Sigmoid colon (tissue), 7 donors: Measurements from ENCODE around the gene SORBS1. TPM values are rescaled to one million over a fixed set of nuclear protein-coding genes. Genes with fewer than 3 reads are reported as not detected.

Experiments used
- DNase-seq: peaks from one replicate; pipeline ENCODE4 v3.0.0-alpha.2; 2019
- H3K27ac ChIP-seq, 4 donors: fragments of 200-600 bp; sonication (generic); one replicate each; pipeline ENCODE4 v1.5.1; 2016 to 2019; ENCODE audit warnings: mild to moderate bottlenecking in 1 of 4
- H3K27me3 ChIP-seq, 3 donors: fragments of 200-600 bp; sonication (generic); one replicate each; pipeline ENCODE4 v1.5.1; 2019; ENCODE audit warnings: mild to moderate bottlenecking in 1 of 3
- H3K36me3 ChIP-seq, 4 donors: fragments of 200-600 bp; sonication (generic); one replicate each; pipeline ENCODE4 v1.5.1; 2016 to 2019
- H3K4me1 ChIP-seq, 4 donors: fragments of 200-600 bp; sonication (generic); one replicate each; pipeline ENCODE4 v1.5.1; 2017 to 2019
- H3K4me3 ChIP-seq, 4 donors: fragments of 200-600 bp; sonication (generic); one replicate each; pipeline ENCODE4 v1.5.1; 2017 to 2019; ENCODE audit warnings: mild to moderate bottlenecking in 2 of 4, moderate library complexity in 1 of 4
- H3K9me3 ChIP-seq, 4 donors: fragments of 200-600 bp in 3 of 4; sonication (generic) in 3 of 4; one replicate each; pipeline versions ENCODE4 v1.5.1 to v1.6.1; 2013 to 2019
- EP300 ChIP-seq, 4 donors: sonication (generic); formaldehyde crosslinking; IDR thresholded peaks; one replicate each; pipeline ENCODE4 v1.6.1; 2017; ENCODE audit warnings: antibody characterized with exemption in 4 of 4
- POLR2A ChIP-seq, 2 donors: fragments of 450-650 bp; IDR thresholded peaks; one replicate each; pipeline ENCODE4 v1.6.1; 2016; ENCODE audit warnings: antibody characterized with exemption in 2 of 2, mild to moderate bottlenecking in 2 of 2, moderate library complexity in 2 of 2
- POLR2AphosphoS5 ChIP-seq, 4 donors: sonication (generic); formaldehyde crosslinking; IDR thresholded peaks; one replicate each; pipeline ENCODE4 v1.6.1; 2017; ENCODE audit warnings: antibody characterized with exemption in 4 of 4
- WGBS, 2 donors: extraction: QIAGEN DNeasy Blood & Tissue Kit; methylation state at CpG; one replicate each; pipeline ENCODE4 v1.1.7; 2013; 5-methylcytosine and 5-hydroxymethylcytosine counted together
- intact Hi-C: fragments of 100-400 bp; cut with DNase I; formaldehyde crosslinking; loops from one replicate; pipeline ENCODE4 v1.15.1; 2023
- polyA plus RNA-seq, 3 donors: library from polyadenylated mRNA; stranded (reverse); fragments of 200-250 nt; gene quantifications; one replicate each; pipeline ENCODE4 v1.2.3, GENCODE V29; 2013
- total RNA-seq, 4 donors: library from RNA; depleted of rRNA; stranded (reverse); fragments of >200 nt; gene quantifications; one replicate each; pipeline ENCODE4 v1.1.0, GENCODE V29; 2016
- TF ChIP-seq, protein P1 (sequence below), 4 experiments: fragments of 450-650 bp in 3 of 4; fragments of 200-600 bp in 1 of 4; IDR thresholded peaks; one replicate each; pipeline ENCODE4 v1.5.1; 2016 to 2019; ENCODE audit warnings: antibody characterized with exemption in 4 of 4, mild to moderate bottlenecking in 3 of 4, moderate library complexity in 2 of 4
- donor health status: healthy with polysubstance abuse.
- donor health status: Bipolar disorder and iron deficiency.
- donor health status: healthy.

The SORBS1 gene
- total and polyA plus RNA-seq, 7 donors: 8.1 to 1,403 (median 664) TPM

DNA sequence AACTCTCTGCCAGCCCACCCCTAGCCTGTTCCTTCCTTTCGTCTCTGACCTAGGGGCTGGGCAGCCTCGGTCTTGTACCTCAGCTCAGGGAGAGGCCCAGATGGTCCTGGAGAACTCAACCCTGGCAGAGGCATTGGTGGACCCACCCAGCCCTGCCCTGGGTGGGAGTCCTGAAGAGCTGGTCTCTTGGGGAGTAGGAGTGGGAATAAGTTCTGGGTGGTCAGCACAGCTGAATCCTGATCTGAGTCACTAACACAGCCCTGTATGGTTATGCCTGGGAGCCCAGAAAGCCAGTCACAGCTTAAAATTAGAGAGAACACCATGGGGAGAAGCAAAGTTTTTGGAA lies 84.0 kb downstream of the SORBS1 start:
- Histone ChIP-seq H3K4me3 (no peak overlapping the region), H3K27me3 (no peaks in the 10 kb centered on the region), H3K4me1 (peaks cover 0 to 99% (median 99%) of the 10 kb centered on the region in 4 donors), H3K27ac (peak overlapping the region; percentile 84 to 98 (median 90)), H3K36me3 (no peaks in the 10 kb centered on the region), H3K9me3 (no peaks in the 10 kb centered on the region)
- peak in 1 of 4 donors; percentile 3 for TF ChIP-seq POLR2AphosphoS5 (IDR thresholded peaks at IDR 0.05)
- TF ChIP-seq, protein P1, sequence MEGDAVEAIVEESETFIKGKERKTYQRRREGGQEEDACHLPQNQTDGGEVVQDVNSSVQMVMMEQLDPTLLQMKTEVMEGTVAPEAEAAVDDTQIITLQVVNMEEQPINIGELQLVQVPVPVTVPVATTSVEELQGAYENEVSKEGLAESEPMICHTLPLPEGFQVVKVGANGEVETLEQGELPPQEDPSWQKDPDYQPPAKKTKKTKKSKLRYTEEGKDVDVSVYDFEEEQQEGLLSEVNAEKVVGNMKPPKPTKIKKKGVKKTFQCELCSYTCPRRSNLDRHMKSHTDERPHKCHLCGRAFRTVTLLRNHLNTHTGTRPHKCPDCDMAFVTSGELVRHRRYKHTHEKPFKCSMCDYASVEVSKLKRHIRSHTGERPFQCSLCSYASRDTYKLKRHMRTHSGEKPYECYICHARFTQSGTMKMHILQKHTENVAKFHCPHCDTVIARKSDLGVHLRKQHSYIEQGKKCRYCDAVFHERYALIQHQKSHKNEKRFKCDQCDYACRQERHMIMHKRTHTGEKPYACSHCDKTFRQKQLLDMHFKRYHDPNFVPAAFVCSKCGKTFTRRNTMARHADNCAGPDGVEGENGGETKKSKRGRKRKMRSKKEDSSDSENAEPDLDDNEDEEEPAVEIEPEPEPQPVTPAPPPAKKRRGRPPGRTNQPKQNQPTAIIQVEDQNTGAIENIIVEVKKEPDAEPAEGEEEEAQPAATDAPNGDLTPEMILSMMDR (IDR thresholded peaks at IDR 0.05): no peak
- 49 to 88% methylated on average over 2 of the region's 2 CpGs for WGBS, 2 donors
- intact Hi-C loops: no loop called here
- DNase-seq: no peak

DNA sequence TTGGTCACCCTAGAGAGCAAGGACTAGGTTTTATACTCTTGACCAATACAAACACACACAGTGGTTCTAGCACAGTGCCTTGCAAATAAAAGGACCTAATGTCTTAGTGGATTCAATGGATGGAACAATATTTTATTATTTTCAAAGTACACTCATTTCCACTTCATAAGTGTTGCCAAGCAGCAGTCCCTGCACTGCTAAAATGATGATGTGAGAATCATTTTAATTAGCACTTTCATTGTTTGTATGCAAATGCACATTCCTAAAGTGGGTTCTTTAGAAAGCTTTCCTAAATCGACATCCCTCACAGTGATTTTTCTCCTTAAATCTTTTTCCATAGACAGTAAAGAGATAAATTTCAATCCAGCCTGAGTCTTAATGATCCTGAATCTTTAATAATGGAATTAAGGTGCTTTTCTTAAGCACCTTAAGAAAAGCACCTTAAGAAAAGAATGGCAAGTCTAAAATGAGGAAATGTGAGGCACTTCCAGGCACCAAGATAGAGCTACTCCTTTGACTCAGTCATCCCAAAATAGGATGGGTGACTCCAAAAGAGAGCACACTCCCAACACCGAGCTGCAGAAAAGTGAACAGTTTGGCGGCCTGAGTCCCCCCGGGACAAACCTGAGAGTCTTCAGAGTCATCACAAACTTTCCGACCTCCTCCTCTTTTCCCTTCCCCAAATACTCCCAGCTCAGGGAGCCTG lies 84.5 kb downstream of the SORBS1 start:
- TF ChIP-seq POLR2A (IDR thresholded peaks at IDR 0.05) (no peak), EP300 (IDR thresholded peaks at IDR 0.05) (no peak), POLR2AphosphoS5 (IDR thresholded peaks at IDR 0.05) (no peak)
- TF ChIP-seq, protein P1 (IDR thresholded peaks at IDR 0.05): no peak
- no peak for DNase-seq
- 69 to 71% methylated on average over 5 of the region's 5 CpGs for WGBS, 2 donors
- Histone ChIP-seq H3K4me1 (peaks cover 0 to 99% (median 99%) of the 10 kb centered on the region in 4 donors), H3K9me3 (no peaks in the 10 kb centered on the region), H3K27me3 (no peaks in the 10 kb centered on the region), H3K4me3 (no peak overlapping the region), H3K36me3 (no peaks in the 10 kb centered on the region), H3K27ac (peak overlapping the region; percentile 84 to 98 (median 90))
- intact Hi-C loops: no loop called here

GRCh38 chr10:95475827-95476468 lies 85.2 kb downstream of the SORBS1 start:
- no peaks in the 10 kb centered on the region for H3K36me3 ChIP-seq
- no peak overlapping the region for H3K4me3 ChIP-seq
- no peaks in the 10 kb centered on the region for H3K9me3 ChIP-seq
- H3K4me1 ChIP-seq: peaks cover 0 to 99% (median 99%) of the 10 kb centered on the region in 4 donors
- TF ChIP-seq POLR2A (IDR thresholded peaks at IDR 0.05) (no peak), POLR2AphosphoS5 (IDR thresholded peaks at IDR 0.05) (no peak), EP300 (IDR thresholded peaks at IDR 0.05) (no peak)
- TF ChIP-seq, protein P1 (IDR thresholded peaks at IDR 0.05): no peak
- intact Hi-C loops: loop anchor here (2.0 kb wide), 1 partner anchor 61 kb away; no protein-coding TSS in a partner anchor
- no peak for DNase-seq
- H3K27me3 ChIP-seq: no peaks in the 10 kb centered on the region
- WGBS, 2 donors: 16 to 63% methylated on average over 8 of the region's 8 CpGs
- H3K27ac ChIP-seq: peak overlapping the region; percentile 84 to 98 (median 90)

- no peak for DNase-seq
- intact Hi-C loops: loop anchor here (2.0 kb wide), 1 partner anchor 62 kb away; no protein-coding TSS in a partner anchor
- TF ChIP-seq POLR2A (IDR thresholded peaks at IDR 0.05) (no peak), EP300 (IDR thresholded peaks at IDR 0.05) (no peak), POLR2AphosphoS5 (IDR thresholded peaks at IDR 0.05) (no peak)
- TF ChIP-seq, protein P1 (IDR thresholded peaks at IDR 0.05): no peak
- Histone ChIP-seq H3K4me1 (peaks cover 0 to 99% (median 99%) of the 10 kb centered on the region in 4 donors), H3K36me3 (no peaks in the 10 kb centered on the region), H3K9me3 (no peaks in the 10 kb centered on the region), H3K27ac (peak overlapping the region; percentile 84 to 98 (median 90)), H3K4me3 (no peak overlapping the region), H3K27me3 (no peaks in the 10 kb centered on the region)
- WGBS, 2 donors: 25 to 74% methylated on average over 1 of the region's 1 CpG
These were observed 86.2 kb downstream of the SORBS1 start for GRCh38 chr10:95475003-95475383.
